Right forelimb (tissue), 1 donor: Measurements from ENCODE around the gene RARRES1.
"Not testable (repeated sequence)": the region's sequence is repeated elsewhere in the genome, so short reads cannot be mapped to it uniquely, and the experiment has no call there.

Experiments
- DNase-seq: peaks from one replicate; pipeline ENCODE4 v3.0.0-alpha.2; 2018

The RARRES1 gene

DNA sequence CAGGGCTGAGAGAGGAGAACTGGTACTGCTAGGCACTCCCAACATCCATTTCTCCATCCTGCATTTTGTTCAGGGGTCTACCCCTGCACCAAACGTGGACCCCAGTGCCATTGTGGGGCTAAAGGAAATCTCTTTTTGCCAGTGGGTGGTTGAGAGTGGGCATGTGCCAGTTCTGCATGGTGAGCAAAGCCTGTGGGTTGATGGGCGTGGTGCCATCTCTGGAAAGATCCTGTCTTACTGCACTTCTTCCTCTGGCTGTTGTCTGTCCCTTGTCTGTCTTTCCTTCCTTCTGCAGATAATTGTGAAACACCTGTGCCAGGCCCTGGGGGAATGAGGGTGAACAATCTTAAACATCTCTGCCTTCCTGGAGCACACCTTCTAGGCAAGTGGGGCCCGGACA is 1.4 kb upstream of the RARRES1 start:
- DNase-seq: peak; percentile 37

DNA sequence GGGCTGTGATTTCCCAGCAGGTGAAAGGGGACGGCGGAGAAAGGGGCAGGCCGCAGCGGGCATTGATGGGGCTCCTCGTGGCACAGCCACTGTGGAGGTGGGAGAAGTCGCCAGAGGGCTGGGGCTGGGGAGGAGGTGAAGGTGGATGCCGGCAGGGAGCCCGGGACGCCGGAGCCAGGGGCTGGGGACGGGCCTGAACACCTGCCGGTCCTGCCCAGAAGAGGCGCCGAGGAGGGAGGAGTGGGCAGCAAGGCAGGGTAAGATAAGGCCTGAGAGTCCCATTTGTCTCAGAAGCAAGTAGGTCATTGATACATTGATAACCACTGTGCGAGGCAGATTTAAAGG is 571 bp upstream of the RARRES1 start:
- DNase-seq: peak; percentile 47

DNA sequence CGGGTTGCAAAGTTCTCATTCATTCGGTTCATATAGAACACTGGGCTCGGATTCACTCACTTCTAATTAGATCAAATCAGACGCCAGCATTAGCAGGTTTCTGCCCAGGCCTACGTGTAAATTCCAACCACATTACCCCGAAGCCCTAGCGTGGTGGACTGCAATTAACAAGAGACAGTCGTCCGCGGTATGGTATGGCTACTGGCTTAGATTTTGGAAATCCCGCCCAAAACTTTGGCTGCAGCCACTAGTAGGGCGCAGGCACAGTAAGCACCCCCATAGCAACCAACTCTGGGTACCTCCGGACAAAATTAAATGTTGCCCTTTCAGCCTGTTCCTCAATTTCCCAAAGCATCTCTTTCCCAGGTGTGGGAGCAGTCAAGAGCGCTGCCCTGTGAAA is 771 bp downstream of the RARRES1 start:
- DNase-seq: peak; percentile 53

DNA sequence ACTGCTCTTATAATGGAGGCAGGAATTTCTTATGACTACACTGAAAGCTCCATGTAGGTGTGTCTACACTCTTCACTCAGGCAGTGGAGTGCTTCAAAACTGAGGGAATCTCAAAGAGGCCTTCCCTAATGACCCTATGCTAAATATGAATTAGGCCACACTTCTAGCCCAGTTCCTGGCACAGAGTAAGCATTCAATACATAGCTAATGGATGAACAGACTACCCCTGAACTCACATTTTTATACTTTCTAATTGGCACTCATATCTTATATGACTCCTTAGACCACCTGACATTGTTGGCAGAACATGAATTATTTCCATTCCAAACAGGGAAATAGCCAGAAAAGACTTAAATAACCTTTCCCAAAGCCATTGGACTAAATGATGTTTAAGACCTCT is 3.4 kb downstream of the RARRES1 start:
- DNase-seq: peak; percentile 21

DNA sequence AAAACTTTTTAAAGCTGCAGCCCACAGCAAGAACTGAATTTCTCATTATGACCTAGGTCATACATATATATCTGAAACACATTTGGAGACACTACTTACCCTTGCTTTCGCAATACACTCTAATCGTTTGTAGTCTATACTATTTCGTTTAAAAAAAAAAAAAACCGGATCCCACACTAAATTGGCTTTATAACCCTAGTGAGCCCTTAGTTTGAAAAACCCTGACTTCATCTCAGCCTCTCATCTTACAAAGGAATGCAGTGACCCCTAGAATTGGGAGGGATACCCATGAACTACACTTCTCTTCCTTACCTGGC is 4.2 kb downstream of the RARRES1 start:
- peak; percentile 19 for DNase-seq

DNA sequence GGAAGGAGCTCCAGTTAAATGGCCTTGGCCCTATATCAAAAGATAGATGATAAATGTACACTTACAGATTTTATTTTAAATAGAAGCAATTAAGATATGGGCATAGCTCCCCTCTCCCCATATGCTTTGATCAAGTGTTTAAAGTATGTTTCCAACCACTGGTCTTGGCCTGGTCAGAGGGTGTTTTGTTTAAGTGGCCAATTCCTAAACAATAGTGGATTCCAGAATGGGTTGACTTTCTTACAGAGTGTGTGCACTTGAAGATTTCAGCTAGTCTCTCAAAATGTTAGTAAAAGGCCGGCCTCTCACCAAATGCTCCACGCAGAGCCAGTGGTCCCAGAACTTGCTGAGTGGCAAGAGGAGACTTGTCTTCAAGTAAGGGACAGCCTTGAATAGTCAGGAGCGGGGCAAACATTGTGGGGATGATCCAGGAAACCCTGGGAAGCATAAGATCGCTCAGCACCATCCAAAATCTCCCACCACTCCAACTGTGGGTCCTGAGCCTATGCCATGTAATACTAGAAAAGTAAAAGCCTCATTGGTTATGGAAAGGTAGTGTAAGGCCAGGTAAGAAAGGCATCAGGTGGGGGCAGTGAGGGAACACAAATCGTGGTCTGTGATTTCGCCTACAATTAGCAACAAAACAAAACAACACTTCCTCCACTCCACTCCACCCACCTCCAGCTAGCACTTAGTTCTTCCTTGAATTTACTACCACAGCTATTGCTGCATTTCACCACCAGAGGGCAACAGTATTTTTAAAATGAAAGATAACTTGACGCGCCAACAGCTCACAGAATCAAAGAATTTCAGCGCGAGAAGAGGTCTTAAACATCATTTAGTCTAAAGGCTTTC is 4.8 kb downstream of the RARRES1 start:
- peak; percentile 66 for DNase-seq

DNA sequence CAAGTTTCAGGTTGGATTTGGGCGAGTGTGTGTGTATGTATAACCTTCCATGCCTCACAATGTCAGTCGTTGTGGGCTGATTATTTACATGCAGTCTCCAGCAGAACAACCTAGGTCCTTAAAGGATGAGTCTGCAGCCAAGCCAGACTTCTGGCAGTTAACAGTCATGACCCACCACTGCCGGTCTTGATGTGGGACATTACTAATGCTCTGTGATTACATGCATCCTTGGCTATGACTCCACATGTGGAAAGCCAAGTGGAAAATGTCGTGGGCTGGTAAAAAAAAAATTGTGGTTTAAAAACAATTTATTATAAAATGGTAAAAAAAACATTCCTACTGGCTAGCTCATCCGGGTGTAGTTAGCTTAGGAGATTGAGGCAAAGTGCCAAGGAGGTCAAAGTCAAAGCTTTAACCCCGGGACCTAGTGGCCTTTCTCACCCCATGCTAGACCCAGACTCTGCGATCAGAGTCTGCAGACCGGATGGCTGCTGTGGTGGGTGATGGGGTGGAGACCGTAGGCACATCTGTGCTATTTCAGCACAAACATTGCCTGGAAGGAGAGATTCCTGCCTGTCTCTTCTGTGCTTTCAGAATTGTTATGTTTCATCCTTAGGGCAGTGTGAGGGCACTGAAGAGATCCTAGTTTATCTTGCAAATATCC is 6.8 kb downstream of the RARRES1 start:
- peak; percentile 55 for DNase-seq

DNA sequence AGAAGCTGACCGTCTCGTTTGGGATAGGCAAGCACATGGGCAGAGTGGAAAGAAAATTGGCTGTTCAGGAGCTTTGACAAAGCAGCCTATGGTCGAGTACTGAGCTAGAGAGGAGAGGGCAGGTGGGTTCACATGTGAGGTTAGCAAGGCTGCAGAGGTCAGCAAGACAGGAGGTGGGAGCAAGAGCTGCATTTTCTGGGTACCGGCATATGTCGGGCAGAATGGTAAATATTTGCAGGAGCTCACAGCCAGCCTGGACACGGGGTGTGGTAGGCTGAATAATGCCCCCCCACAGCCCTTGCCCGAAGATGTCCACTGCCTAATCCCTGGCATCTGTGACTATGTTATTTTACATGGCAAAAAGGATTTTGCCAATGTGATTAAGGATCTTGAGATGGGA is 8.3 kb downstream of the RARRES1 start:
- peak; percentile 30 for DNase-seq

DNA sequence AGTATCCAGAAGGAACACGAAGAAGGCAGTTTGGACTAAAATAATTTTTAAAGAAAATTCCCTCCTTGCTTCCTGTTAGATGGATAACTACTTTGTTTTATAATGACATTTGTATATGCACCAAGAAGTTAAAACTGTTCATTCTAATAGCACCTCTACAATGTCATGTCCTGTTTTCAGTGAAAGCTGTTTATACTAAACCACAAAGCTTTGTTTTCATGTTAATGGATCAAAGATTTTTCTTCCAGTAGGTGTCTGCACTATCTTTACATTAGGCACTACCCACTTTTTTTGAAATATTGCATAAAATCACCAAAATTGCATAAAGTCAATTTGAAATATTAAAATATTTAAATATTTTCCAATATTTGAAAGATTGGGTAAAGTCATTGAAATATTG is 10.1 kb downstream of the RARRES1 start:
- no peak for DNase-seq

DNA sequence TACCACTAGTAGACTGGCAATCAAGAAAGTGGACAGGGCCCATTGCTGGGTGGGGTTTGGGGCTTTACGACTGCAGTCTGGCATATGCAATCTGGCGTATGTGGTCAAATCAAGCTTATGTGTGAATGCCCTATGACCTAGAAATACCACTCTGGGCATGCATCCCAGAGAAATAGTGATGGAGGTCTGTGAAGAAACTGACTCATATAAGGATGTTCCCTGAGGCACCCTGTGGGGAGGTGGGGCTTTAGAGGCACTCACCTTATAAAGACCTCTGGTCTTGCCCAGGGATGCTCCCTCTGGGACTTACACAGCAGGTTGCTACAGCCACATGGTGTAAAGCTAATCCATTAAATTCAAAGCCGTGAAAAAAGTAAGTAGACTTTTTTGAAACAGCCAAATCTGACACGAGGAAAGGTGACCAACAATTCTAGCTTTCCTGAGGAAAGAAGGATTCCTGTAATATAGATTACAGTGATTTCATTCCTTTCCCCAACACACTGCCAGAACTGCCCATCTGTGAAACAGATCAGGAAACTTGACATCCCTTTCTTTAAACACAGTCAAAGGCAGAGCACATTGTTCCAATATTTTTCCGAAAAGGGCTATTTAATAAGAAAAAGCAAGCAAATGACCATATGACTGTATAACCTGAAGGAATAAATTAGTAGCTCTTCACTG is 13.6 kb downstream of the RARRES1 start:
- peak; percentile 59 for DNase-seq

DNA sequence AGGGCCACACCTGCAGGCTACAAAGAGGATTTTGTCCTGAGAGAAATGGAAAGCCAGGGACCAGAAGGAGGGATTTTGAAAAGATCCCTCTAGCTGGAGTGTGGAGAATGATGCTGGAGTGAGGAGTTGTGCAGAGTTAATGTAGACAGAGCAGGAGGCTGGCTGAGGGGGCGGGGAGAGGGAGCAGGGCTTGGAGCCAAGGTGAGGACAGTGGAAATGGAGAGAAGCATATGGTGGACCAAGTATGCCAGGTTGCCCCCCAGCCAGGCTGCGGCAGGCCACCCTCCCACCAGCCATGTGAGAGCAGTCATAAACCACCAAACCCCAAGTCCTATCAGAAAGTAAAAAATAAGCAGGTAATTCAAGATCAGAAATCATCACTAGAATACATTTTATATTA is 14.7 kb downstream of the RARRES1 start:
- DNase-seq: no peak

DNA sequence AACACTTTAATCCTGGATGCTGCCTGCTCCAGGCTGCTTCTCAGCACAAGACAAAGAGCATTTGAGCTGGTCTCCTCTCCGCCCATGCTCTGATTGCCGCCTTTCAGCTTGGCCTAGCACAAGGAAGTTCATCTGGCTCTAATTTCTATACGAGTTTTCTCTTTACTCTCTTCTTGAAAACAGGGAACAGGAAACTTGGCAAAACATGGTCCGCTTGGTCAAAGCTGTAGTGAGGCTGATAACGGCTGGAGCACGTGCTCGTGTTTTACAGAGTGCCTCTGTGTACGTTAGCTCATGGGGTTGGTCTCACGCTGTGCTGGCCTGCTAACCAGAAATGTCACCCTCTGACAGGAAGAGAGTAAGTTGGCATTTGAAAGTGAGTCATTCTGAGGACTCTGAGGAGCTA is 19.2 kb downstream of the RARRES1 start:
- no peak for DNase-seq

DNA sequence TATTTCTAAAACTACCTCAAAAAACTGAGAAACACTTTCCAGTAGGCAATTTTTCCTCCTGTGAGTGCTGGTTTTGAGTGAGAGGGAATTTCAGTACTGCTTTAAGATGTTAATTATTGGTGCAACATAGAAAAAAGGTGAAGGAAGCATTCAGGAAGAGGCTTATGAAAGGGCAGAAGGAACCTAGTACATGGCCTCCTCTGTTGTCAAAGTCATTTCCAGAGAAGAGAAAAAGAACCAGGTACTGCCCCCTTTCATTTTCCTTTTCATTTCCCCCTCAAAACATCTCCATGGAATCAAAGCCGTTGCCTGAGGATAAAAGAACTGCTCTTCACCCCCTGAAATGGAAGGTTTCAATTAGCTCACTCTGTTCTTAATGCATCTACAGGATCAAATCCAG is 19.8 kb downstream of the RARRES1 start:
- DNase-seq: no peak

DNA sequence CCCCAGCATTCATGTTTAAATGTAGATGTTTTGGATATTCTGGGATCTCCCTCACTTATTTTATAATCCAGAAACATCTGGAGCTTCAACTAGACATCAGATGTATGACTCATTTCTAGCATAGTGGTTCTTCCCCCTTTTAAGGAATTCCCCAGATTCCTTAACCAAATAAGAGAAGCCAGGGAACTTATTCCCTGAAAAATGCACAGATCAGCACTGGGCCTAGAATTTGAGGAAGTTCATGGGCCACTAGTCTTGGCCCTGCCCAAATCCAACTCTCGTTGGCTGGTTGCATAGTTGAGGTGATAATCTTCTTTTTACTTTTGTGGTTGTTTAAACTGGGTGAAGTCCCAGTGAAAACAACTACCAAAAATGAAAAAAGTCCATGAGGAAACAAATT is 20.4 kb downstream of the RARRES1 start:
- DNase-seq: no peak

DNA sequence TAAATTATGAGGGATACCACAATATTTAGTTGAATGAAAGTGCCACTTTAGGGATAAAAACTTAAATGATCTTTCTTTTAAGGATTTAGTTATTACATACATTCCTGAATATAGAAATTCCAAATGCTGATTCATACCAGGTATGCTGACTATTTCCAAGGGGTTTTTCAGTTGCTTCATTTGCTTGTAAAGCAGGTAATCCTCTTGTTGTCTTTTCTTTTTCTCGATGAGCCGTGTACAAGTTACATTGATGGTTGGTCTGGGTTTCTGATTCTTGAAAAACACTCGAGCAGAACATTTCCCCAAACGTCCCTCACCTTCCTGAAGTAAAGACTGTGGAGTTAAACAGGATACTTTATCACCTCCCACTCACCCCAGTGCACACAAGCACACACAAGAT is 21.7 kb downstream of the RARRES1 start:
- no peak for DNase-seq

DNA sequence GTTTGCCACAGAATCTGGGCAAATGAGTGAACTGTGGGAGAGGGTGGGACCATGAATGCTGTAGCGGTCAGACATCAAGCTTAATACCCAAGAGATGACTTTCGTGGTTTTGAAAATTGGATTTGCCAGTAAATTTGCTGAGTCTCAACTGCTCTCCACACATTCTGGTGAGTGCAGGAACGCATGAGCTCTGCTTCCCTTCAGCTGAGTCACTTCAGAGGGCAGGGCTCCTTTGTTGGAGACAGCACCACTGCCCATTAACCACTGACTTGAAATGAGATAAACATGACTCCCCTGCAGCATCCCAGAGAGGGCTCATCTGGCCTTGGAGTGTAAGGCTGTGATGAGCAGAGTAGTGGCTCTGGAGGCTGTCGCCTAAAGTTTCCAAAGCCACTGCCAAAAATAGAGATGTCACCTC is 22.6 kb downstream of the RARRES1 start:
- DNase-seq: no peak

DNA sequence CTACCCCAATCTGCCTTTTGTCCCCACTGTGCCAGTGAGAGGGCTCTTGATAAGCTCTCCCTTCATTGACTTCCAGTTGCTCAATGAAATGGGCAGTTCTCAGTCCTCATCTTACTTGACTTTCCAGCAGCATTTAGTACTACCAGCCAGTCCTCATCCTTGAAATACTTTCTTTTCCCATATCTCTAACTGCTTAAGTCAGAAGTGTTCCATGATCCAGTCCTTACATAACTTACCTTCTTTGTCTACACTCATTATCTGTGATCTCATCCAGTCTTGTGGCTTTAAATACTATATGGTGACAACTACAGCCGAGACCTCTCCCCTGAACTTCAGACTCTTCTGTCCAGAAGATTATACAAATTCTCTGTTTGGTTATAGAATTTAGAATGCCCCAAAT is 28.7 kb downstream of the RARRES1 start:
- no peak for DNase-seq

DNA sequence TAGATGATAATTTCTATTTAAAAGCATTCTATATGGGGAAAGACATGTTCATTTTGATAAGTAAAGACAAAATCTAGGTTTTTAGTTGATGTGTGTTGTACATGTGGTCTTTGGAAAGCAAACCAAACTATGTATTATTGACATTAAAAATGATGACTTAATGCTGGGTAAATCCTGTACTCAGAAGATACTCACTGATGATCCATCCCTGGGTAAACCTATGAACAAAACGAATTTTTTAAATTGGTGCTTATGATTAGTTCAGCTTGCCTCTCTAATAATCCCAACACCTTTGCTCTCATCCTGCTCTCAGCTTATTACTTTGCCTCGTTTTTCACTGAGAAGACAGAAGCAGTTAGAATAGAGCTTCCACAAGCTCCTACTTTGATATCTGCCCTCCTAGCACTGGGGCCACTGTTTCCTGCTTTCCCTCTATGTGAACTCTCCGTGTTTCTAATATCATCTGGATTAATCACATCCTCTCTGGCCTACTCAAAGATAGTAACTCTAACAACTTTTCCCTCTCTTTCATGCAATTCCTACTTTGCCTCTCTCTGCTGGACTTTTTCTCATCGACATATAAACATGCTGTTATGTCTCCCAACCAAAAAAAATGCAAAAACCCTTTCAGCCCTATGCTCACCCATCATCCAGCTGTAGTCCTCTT is 29.3 kb downstream of the RARRES1 start:
- no peak for DNase-seq

DNA sequence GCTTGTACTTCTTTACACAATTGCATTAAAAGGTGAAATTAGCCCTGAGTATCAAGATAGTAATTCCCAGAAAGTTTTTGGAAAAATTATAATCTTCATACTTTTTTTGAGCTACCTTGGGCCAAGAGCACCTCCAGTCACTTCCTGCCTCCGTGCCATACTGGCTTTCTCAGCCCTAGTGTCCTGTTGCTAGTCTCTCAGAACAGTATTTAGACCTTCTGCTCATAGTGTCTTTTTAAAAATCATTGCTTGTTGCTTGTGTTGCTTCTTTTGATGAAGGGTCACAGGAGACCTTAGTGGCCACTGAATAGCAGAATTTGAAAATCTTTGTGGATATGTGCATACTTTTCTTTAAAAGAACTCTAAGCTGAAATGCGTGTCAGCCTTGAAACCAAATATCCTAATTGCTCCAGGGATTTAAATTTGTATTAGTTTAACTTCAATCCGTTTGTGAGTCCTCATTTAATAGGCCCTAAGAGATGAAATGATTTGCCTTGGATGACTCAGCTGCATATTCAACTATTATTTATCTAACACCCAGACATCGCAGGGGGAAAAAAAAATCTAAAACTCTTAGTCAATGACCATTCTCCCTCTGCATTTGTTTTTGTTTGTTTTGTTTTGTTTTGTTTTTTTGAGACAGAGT is 30.7 kb downstream of the RARRES1 start:
- no peak for DNase-seq

DNA sequence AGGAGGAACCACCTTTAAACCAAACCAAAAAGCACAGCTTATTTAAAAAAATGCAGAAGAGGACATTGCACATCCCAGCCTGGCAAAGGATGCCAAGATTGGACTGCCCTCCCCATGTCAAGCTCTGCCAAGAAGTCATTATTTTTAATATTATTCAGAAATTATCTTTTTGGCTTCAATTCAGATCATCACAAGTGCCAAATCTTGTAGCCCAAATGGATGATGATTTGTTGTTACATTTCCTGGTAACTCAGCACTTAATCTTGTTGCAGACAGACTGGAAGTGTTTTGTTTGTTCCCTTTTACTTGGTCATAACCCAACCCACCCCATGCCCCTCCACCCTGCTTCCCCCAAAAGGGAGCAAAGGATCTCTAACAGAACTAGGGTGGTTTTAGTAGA is 31.7 kb downstream of the RARRES1 start:
- no peak for DNase-seq

DNA sequence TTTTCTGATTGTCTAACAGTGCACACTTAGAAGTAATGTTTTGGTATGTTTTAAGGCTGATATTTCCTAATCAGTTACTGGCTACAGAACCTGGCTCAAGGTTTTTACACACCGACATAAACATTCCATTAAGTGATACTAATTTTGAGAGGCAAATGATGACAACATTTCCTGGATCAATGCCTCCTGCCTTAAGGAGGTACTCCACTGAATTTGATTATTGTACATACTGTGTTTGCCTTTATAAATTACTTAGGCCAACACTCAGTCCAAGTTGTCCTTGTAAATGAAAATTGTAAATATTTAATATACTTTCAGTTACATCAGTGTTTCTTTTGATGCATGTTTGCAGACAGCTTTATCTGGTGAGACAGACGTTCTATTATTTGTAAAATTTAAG is 35.6 kb downstream of the RARRES1 start:
- no peak for DNase-seq

DNA sequence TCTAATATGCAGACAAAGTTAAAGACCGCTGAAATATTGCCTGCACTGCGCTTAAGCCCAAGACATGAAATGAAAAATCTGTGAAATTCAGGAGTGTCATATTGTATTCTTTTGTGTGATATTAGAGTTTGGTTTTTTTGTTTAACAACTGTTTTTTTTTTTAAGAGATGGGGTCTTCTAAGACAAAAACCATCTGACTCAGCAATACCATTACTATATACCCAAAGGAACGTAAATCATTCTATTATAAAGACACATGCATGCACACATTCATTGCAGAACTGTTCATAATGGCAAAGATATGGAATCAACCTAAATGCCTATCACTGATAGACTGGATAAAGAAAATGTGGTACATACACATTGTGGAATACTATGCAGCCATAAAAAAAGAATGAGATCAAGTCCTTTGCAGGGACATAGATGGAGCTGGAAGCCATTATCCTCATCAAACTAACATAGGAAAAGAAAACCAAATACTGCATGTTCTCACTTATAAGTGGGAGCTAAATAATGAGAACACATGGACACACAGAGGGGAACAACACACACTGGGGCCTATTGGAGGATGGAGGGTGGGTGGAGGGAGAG is 38.3 kb downstream of the RARRES1 start:
- not testable (repeated sequence) for DNase-seq

DNA sequence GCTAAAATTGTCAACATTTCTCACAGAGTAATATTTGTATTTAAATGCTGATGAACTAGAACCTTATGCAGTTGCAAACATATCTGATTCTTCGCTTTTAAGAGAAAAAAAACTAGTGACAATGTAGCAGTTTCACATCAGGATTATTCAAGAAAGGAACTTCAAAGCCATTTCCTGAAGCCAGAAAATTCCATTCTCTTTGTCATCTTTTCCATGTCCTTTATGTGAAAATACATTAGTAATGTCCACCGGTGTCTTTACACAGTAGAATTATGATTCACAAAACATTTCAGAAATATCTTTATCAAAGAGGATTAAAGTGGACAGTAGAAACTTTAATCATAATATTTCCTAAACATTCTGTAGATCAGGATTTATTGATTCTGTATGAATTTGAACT is 47.1 kb downstream of the RARRES1 start:
- no peak for DNase-seq
